Islet precursor cell (in vitro differentiated cells): ENCODE results near the gene ACBD6.
A peak's percentile ranks its signal among the peaks of the same experiment; 100 is the strongest.

Experiments used
- DNase-seq: peaks from one replicate; pipeline ENCODE4 v3.0.0-alpha.2; 2018

ACBD6 gene

DNA sequence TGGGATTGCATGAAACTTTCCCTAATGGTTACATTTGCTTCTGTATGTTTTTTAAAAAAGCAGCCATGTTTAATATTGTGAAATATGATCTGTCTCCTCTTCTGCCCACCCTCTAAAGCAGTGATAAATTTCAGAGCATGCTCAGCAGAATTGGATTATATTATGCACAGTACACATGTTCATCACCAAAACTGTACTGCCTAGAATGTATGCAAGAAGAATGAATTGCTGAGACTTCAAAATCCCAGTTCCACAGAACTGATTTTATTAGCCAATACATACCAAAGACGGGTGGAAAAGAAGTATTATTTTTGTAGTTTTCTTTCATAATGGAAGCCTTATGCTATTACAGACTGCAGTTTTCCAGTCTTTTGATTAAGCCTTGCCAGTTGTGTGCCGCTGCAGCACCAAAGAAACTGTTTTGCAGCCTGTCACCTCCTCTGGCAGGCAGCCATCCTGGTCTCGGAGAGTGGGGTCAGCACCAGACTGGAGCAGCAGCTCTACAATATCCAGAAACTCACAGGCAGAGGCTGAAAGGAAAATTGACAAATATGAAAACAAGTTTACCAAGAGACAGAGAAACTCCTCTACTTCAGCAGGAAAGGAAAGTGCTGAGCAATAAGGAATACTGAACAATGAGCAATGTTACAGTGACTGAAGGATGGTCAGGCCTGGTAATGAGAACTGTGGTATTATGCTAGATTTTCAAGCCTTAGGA lies 214.2 kb downstream of the ACBD6 start:
- no peak for DNase-seq

DNA sequence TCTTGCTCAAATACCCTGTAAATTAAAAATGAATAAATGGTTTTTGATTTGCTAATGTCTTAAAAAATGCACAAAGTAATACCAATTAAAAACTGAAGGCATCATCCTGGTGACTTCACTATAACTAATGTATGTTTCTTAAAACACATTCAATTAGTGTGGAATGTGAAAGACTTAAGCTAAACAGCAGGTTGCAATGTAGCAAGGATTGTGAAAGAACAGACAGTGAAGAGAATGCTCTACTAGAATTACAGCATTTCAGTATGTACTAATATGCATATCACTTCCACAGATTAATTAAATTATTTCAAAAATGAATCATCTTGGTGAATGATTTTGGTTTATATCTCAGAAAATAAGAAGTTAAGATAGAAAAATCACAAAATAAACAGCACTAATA lies 216.0 kb downstream of the ACBD6 start:
- no peak for DNase-seq

DNA sequence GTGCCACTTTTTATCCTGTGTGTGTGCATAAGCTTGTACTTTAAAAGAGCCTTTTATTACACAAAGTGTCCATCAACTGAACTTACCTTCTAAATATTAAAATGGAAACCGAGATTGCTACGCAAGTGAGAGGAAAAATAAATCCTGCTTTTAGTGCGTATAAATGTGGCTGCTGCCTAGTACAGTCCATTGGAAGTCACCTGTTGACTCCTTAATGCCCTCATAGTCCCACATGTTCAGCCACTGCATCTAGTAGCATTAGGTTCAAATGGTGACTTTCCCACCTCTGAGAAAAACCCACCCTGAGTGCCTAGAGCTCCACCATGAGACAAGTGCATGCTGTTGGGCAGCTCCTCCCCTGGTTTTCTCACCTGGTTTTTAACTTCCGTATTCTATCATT lies 219.3 kb downstream of the ACBD6 start:
- DNase-seq = no peak

DNA sequence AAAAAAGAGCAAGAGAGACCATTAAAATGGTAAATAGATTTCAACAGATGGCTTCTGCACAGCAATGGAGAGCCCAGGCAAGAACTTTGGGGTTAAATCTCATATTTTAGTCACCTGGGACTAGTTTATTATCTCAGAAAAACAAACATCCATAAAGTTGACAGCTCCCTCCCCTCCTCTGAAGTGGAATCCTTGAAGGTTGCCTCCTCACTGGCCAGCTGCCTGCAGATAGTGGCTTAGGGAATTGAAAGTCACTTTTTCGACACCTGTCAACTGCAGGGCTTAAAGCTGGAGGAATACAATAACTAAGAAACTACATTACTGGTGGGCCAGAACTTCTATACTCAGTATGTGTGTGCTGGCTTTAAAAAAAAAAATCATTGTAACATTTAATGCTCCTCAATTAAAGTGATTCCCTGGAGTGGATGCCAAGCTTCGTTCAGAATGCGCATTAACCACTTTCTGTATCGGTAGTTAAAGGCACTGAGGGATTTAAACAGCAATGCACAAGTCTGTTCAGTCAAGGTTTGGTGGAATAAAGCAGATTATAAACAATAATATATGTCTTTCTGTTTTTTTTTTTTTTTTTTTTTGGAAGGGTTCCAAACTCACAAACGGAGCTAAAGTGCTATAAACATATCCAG lies 219.9 kb downstream of the ACBD6 start:
- no peak for DNase-seq

DNA sequence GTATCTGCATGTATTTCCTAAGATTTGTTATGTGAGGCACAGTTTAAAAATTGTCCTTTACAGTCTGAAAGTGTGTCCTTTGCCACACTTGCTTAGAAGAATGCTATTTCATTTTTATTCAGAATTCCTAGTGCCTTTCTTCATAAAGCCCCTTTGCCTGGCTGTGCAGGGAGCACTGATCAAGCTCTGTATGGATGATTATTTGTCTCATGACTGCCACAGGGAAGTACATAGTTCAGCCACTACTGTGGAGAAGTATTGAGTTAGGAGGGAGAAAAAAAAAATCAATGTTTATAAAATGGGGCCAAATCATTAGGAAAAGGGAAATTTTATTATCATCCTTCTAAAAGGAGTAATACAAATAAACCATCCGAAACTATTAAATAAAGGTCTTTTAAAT lies 220.9 kb downstream of the ACBD6 start:
- no peak for DNase-seq

DNA sequence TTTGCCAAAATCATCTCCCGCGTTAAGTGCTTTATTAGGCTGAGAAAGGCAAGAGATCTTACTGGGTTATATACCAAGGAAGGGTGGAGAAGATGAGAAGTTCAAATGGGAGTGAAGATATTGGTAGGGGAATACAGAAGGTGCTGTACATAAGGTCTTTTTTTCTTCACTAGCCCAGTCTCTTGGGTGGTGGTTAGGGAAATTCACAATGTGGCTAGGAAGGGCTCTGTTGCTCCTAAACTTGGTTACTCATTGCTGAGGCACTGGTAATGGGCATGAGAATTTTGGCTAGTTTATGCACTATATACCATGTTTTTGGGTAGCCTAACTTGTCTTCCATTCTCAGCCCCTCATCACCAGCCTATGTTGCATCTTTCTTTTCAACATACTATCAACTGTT lies 221.8 kb downstream of the ACBD6 start:
- DNase-seq = no peak

DNA sequence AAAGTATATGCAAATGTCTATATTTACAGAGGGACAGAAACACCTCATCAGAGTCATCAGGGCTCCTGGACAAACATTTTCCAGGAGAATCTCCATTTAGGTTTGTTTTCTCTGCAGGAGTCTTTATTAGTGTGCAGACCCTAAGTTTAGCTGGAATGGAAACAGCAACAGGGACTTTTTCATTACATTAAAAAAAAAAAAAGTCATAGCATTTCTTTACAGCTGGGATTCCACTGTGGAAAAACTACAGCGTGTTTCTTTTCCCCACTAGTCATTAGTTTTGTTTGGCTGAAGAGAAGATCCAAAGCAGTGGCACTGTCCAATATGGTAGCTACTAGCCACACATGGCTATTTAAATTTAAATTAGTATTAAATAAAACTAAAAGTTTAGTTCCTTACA lies 222.7 kb downstream of the ACBD6 start:
- DNase-seq = no peak

DNA sequence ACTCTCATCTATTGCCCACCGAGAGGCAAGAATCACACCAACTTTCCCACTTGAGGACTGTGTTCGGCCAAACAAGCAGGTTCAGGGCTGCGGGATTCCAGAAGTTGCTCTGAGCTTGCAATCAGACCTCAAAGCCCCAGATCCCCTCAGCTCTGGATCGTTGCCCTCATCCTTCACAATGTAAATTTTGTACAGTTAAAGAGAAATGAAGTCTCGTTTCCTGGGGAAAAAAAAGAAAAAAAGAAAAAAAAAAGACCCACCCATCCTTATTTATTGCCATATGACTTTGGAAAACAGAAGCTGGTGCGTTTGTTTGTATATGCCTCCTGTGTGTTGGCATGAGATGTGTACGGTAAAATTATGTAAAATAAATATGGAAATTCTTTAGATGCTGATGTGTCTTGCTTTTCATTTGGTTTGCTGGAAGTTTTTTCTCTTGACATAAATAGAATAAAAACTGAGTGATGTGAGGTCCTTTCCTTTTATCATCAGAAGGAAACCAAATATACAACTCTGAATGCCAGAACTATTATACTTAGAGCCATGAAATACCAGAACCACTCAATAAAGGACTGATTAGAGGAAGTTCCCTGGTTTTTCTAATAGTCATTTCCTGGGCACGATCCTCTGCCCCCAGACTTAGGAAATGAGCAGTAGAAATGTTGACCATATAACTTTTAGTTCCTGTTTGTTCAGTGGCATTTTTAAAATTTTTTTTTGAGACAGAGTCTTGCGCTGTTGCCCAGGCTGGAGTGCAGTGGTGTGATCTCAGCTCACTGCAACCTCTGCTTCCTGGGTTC lies 223.6 kb downstream of the ACBD6 start:
- DNase-seq = no peak

DNA sequence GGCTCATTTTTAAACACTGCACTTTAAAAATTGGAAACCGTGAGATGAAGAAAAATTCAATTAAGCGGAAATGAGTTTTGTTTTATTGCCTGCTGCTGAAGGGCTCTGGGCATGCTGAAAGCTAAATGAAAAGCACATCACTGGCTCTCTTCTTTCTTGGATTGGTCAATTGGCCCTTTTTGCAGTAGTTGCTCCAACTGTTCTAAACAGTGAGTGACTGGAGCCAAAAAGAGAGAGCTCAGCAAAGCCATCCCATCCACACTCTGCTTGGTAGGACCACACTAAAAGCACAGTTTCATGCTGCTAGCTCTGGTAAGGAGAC lies 224.2 kb downstream of the ACBD6 start:
- no peak for DNase-seq

DNA sequence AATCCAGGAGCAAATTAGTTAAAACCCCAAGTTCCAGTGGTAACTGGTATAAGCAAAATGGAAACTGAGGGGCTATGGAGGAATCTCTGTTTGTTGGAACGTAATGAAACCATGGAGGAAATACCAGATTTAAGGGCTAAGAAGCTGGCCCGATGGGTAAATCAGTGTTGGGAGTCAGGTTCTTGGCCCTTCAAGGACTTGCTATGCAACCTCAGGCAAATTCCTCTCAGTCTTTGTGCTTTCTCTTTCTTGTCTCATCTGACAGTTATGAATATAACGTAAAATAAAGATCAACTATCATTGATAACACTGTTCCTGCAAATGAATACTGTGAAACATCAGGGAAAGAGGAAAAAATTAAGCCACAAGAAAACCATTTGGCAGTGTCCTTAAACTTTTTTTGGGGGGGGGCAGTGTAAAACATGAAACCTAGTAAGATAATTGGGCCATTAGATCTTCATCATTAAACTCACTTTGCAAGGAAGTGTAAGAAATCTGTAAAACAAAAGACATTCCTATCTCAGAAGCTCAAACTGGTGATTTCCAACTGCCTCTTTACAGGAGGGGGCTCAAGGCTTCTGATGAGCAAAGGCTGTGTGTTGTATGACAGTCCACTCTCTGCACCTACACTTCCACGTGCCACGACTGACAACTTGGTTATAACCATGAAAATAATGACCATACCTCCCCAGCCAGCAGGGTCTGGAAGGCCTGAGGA lies 224.7 kb downstream of the ACBD6 start:
- DNase-seq = no peak

DNA sequence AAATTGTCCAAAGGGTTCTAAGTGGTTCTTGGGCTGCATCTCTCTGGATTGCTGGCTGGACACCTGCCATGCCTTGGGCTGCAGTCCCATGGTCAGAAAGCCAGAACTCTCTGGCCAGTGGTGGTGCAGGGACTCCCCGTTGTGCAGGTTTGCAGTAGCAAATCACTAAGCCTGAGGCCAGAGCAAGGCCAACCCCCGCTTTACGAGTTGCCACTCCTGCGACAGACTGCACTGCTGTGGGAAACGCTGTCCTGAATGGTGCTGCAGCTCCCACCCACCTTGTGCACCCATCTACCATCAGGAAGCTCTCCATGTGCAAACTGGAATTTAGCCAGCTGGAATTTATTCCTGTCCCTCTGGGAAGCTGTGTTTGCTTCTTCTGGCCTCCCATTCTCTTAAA lies 226.7 kb downstream of the ACBD6 start:
- no peak for DNase-seq

DNA sequence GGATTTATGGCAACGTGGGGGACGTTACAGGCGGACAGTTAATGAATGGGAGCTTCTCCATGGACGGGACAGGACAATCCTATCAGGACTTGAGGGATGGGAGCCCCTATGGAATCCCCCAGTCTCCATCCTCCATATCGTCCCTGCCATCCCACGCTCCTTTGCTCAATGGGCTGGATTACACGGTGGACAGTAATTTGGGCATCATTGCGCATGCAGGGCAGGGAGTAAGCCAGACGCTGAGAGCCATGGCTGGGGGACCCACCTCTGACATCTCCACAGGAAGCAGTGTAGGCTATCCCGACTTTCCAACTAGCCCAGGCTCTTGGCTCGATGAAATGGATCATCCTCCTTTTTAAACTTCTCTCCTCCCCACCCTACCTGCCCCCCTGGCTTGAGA lies 228.2 kb downstream of the ACBD6 start:
- DNase-seq = no peak

DNA sequence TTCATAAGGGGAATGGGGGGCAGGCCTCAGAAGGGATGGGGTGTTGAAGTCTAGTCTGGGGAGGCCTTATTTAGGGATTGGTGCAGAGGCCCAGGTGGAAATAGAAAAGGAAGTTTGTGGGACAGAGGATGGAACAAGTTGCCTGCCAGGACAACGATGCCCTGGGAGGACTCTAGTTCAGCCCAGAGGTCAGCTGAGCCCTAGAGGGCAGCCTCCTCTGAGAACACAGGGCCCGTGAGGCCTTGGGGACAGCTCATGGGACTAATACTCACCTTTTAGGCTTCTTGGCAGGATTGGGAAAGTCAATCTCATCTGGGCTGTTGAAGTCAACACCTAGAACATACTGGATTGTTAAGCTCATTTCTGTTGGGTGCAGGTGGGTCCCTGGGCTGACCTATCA lies 229.3 kb downstream of the ACBD6 start:
- no peak for DNase-seq

DNA sequence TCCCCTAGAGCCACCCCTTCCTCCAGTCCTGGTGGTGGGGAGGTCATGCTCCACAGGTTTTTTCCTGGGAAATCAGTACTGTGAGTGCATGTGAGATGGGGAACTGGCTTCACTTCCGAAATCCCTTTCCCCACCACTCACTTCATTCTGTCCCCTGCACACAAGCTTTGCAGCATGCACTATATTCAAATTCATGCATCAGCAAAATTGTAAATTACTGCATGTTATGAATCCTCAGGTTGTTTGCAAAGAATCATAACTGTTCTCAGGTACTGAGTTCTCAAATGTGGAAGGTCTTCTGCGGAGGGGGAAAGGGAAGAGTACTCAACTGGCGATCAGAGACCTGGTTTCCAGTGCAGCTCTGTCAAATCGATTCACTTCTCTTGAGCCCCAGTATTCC lies 230.0 kb downstream of the ACBD6 start:
- no peak for DNase-seq

DNA sequence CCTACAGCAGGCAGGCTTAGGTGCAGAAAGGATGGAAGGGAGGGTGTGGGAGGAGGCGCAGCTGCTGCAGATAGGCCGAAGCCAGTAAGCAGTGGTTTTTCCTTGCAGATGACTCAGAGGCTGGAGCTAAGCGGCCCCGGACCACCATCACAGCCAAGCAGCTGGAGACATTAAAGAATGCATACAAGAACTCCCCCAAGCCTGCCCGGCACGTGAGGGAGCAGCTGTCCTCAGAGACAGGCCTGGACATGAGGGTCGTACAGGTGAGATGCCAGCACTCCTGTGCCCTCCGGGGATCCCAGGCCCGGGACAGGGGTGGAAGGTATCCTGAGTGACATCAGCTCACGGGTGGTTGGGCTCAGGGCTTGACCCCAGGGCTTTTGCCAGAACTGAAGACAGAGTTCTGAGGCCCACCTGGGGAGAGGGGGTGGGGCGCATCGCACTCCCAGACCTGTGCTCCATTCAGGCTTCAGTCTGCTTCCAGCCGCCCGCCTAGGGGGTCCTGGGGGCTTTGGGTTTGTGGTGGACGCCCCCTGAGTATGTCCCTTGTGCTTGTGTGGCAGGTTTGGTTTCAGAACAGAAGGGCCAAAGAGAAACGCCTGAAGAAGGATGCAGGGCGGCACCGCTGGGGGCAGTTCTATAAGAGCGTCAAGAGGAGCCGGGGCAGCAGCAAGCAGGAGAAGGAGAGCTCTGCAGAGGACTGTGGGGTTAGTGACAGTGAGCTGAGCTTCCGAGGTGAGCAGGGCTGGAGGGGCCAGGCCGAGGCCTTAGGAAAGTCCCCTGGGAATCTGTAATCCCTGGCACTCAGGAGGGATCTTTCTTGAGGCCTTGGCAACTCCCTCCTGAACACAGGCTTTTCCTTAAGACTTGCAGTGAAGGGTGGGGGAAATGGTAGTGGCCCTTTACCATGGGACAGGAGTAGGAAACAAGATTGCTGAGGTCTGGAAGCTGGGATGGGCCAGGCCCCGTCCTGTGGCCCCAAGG lies 230.8 kb downstream of the ACBD6 start:
- DNase-seq = peak; percentile 58

DNA sequence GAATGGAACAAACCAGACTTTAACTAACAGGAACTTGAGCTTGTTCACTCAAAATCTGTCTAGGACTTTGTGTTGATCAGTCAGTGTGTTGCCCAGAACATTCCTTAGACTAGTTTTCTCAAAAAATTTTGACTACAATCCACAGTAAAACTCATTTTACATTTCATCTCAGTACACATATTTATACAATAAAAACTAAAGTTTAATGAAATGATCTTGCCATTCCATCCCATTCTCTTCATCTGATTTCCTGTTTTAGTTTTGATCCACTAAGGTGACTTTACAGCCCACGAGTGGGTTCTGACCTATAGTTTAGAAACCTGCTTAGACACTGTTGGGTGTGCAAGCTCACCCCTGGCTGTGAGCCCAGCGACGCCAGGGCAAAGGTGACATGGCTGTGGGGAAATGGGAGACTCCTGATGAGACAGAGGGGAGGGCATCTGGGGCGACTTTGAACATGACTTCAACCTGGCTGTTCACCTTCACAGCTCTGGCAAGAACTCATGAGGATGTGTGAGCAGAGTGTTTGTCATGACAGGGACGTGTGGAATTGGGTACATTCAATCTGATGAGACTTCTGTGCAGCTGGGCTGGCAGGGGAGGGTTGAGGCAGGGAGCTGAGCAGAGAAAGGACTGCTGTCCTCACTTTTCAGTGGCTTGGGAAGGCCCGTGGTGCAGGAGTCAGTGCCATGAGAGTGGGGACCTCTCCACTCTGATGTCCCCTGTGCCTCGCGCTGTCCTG lies 231.7 kb downstream of the ACBD6 start:
- DNase-seq = no peak

DNA sequence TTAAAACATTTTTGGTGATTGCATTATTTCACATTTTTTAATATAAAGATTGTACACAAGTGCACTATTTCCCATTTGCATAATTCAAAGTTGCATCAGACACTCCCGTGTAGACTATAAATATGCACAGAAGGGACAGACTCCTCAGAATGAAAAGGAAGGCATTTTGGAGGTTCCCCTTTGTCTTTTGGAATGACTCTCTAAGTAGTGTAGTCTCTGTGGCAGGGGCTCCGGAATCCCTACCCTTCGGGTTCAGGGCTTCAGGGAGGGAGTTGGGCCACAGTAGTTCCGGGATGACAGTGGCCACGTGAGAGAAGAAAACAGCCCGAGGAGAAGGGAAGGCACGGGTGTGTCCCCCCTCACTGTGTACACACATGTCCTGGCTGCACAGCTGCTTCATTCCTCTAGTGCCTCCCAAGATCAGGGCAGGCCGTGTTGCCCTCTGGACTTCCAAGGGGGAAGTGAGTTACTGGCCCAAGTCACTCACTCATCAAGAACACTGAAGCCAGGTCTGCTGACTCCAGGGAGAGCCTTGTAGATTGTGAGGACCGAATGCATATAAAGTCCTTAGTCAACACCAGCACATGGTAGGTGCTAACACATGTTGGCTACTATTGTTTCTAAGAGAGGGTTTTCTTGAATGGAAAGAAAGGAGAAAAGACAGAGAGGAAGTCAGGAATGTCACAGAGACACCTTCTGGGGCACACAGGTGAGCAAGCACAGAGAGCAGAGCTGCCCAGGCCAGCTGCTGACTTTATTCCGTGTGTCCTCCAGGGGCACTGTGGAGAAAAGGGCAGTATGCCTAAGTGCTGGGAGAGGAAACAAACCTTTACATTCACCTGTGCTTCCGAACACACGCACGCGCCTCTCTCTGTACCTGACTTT lies 232.5 kb downstream of the ACBD6 start:
- DNase-seq = peak; percentile 69

DNA sequence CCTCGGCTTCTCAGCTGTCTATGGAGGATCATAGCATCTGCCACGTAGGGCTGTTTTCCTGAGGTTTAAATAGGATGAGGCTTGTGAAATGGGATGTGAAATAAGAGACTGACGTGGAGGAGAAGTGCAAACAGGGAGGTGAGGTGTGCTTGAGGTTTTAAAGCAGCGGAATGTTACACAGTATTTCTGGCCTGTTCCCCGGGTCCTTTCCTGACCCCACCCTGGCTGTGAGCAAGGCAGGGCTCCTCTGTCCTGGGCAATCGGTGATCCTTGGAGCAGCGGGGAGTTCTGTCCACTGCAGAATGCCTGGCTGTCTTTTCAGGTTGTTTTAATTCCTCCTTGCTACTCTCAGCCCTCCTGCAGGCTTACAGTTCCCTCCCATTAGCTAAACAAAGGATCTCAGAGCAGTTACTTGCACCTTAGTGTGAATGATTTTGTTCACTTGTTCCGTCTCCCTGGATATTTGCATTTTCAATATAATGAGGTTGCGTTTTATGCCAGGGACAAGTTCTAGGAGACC lies 233.8 kb downstream of the ACBD6 start:
- no peak for DNase-seq

DNA sequence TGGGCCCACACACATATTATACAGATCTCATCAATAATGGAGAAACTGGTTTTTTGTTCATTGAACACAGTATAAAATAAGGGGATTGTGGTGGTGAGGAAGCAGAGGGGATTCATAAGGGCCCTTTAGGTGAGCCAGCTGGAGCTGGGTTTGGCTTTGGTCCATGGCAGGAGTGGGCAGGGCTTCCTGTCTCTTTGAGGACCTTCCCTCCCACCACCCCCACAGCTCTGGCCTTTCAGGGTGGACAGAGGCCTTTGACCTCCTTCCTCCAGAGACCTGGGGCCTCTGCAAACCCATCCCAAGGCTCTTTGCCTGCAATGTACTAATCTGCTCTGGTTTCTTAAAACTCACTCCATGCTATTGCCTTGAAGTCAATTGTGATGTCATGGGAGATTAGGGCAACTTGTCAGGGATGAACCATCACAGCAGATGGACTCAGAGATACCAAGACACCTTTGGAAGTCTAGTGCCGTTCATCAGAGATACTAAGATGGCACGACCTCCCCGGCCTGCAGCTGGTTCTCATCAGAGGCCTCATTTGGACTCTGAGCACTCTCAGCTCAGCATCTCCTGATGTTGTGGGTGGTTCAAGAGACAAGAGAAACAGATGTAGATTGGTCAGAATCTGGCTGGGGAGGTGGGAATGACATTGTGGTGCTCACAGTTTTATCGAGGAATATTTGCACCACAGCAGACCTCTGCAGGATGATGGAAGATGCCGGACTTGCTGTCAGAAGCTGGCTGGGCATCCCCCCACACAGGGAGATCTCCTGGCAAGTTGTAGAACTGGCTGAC lies 234.4 kb downstream of the ACBD6 start:
- DNase-seq = peak; percentile 51

DNA sequence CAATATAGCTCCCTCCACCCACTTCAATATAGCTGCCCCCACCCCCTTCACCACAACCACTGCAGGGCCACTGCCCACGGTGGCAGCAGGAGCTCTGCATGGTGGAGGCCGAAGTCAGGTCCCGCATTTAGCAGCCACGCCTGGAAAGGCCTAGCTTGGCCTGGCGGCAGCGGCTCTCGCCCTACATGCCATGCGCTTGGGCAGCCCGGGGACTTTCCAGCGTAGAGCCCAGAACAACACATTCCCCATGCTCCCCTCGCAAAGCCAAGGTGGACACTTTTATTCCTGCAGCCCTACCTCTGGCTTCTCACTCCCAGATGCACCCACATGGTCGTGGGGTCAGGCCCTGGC lies 235.2 kb downstream of the ACBD6 start:
- DNase-seq = peak; percentile 48
